ENCODE measurements around the gene BID. TPM values are rescaled to one million over a fixed set of nuclear protein-coding genes. Genes with fewer than 3 reads are reported as not detected.
A peak's percentile ranks its signal among the peaks of the same experiment; 100 is the strongest.

BID gene
- total and polyA plus RNA-seq, 2 of the 4 experiments (the other 2 are of a cell fraction), result 69.5 to 240 TPM

DNA sequence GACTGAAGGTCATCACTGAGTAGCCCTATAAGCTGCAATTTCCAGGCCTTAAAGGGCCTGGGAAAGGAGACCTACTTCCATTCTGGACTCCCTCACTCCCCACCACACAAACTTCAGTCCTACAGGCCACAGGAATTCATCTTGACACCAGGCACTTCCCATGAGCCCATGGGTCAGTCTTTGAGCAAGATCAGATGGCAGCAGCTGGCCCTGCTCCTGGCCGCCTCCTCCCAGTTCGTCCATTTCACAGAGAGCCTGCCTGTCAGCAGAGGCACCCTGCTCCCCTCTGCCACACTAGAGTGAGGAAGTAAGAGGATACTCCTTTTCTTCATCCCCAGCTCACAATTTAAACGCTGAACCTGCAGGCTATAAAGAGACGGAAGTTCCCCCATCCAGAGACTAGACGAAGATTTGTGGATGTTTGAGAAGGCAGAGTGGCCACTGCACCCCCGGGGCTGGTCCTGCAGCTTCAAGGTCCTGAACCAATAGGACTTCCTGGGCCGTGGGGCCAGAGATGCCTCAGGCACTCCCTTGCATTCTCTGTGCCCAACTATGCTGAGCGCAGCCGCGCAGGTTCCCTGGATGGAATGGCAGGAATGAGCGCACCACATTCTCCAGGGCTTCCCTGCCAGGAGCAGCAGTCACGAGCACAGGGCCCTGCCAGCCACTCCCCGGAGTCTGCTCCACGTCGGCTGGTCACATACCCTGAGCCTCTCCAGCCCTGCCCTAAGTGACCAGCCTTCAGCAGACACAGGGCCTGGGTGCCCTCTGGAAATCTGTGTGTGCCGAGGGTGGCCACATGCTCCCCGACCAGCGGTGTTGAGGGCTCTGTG is 33.5 kb upstream of the BID start:
- ChIA-PET CTCF (no interaction called here), POLR2A (ENCODE audit: unreplicated experiment) (no interaction called here)
- no peak overlapping the region for H4K91ac ChIP-seq (ENCODE audit: insufficient read depth, low read depth, low read length)
- WGBS, 2 experiments (ENCODE audit: extremely low coverage in 2 of 2, insufficient read length in 1 of 2), result 80% methylated on average over 2 of the region's 18 CpGs; no CpG with 5 or more reads in 1 of the 2 experiments
- H2AFZ ChIP-seq (replicated peaks; ENCODE audit: low read length, poor library complexity), result no peak overlapping the region
- no peak overlapping the region for H3K18ac ChIP-seq (ENCODE audit: low read depth, low read length)
- H2AK9ac ChIP-seq (replicated peaks; ENCODE audit: low read depth, low read length, poor library complexity), result no peak overlapping the region
- no peak overlapping the region for H3K4ac ChIP-seq (ENCODE audit: low read depth, low read length)
- ATAC-seq (ENCODE audit: low read depth) (peak; percentile 92), DNase-seq (peak; percentile 69)
- H3K9me1 ChIP-seq (ENCODE audit: insufficient read depth, low read length), result no peaks in the 10 kb centered on the region; the same call in 1 of the 2 replicates
- no peak overlapping the region for H3K56ac ChIP-seq (ENCODE audit: extremely low read depth, insufficient read depth, low read length)
- H3K79me1 ChIP-seq (ENCODE audit: low read depth in 1 of 2, low read length in 2 of 2), result no peaks in the 10 kb centered on the region
- peaks cover 9% of the 10 kb centered on the region for H3K4me1 ChIP-seq (ENCODE audit: control insufficient read depth, insufficient read depth, low read length)
- H3K27ac ChIP-seq (ENCODE audit: insufficient read depth, low read length), result peak overlapping the region; percentile 22; the same call in 1 of the 2 replicates
- peaks cover 28% of the 10 kb centered on the region for H3K36me3 ChIP-seq (ENCODE audit: control insufficient read depth, insufficient read depth, low read length)
- no peak overlapping the region for H3K4me2 ChIP-seq (ENCODE audit: low read depth, low read length)
- no peak overlapping the region for H2BK120ac ChIP-seq (ENCODE audit: low read depth, low read length)
- H4K5ac ChIP-seq (ENCODE audit: low read depth, low read length), result no peak overlapping the region
- no peak overlapping the region for H2BK15ac ChIP-seq (ENCODE audit: low read depth, low read length)
- BruUV-seq (replicated peaks), result no TSS peak
- in situ Hi-C loops (cut with MboI; ENCODE audit: low sequenced_read_pairs), result loop anchor here (25.0 kb wide), 1 partner anchor 720 kb away; the partner anchor contains the start of gene IL17RA
- H2BK20ac ChIP-seq (ENCODE audit: low read depth, low read length), result no peak overlapping the region
- H3K27me3 ChIP-seq (ENCODE audit: control insufficient read depth, insufficient read depth, low read length), result no peaks in the 10 kb centered on the region
- H4K20me1 ChIP-seq (ENCODE audit: insufficient read depth, low read length), result no peaks in the 10 kb centered on the region
- H3K23ac ChIP-seq (ENCODE audit: low read depth, low read length), result no peak overlapping the region
- intact Hi-C loops (cut with micrococcal nuclease), result no loop called here
- dilution Hi-C loops (cut with HindIII; ENCODE audit: low sequenced_read_pairs, unreplicated experiment), result no loop called here
- no peak overlapping the region for H2BK5ac ChIP-seq (ENCODE audit: low read depth, low read length, poor library complexity, severe bottlenecking)
- no peak overlapping the region for H2AK5ac ChIP-seq (ENCODE audit: low read depth, low read length)
- H3K9me3 ChIP-seq (ENCODE audit: control insufficient read depth, insufficient read depth, low read length), result no peaks in the 10 kb centered on the region
- H3K4me3 ChIP-seq (ENCODE audit: insufficient read depth, low read depth, low read length), result no peak overlapping the region
- H3K14ac ChIP-seq (replicated peaks; ENCODE audit: low read depth, low read length), result no peak overlapping the region
- no peak overlapping the region for H3K9ac ChIP-seq (ENCODE audit: low read depth, low read length)
- peak overlapping the region in 1 of 2 experiments; percentile 14; a peak in 1 of 4 replicates for H4K8ac ChIP-seq (ENCODE audit: low read depth in 2 of 2, low read length in 2 of 2)
- TF ChIP-seq, protein P1, sequence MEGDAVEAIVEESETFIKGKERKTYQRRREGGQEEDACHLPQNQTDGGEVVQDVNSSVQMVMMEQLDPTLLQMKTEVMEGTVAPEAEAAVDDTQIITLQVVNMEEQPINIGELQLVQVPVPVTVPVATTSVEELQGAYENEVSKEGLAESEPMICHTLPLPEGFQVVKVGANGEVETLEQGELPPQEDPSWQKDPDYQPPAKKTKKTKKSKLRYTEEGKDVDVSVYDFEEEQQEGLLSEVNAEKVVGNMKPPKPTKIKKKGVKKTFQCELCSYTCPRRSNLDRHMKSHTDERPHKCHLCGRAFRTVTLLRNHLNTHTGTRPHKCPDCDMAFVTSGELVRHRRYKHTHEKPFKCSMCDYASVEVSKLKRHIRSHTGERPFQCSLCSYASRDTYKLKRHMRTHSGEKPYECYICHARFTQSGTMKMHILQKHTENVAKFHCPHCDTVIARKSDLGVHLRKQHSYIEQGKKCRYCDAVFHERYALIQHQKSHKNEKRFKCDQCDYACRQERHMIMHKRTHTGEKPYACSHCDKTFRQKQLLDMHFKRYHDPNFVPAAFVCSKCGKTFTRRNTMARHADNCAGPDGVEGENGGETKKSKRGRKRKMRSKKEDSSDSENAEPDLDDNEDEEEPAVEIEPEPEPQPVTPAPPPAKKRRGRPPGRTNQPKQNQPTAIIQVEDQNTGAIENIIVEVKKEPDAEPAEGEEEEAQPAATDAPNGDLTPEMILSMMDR (conservative IDR thresholded peaks at IDR 0.05; ENCODE audit: low read depth, low read length), result no peak
- no peak for TF ChIP-seq MXI1 (IDR thresholded peaks at IDR 0.05; ENCODE audit: borderline replicate concordance, low read depth, low read length)
- TF ChIP-seq SMC3 (IDR thresholded peaks at IDR 0.05; ENCODE audit: low read depth, low read length), result no peak
- TF ChIP-seq, protein P2, sequence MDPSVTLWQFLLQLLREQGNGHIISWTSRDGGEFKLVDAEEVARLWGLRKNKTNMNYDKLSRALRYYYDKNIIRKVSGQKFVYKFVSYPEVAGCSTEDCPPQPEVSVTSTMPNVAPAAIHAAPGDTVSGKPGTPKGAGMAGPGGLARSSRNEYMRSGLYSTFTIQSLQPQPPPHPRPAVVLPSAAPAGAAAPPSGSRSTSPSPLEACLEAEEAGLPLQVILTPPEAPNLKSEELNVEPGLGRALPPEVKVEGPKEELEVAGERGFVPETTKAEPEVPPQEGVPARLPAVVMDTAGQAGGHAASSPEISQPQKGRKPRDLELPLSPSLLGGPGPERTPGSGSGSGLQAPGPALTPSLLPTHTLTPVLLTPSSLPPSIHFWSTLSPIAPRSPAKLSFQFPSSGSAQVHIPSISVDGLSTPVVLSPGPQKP (IDR thresholded peaks at IDR 0.05; ENCODE audit: borderline replicate concordance, low read depth, low read length), result no peak
- TF ChIP-seq, protein P3, sequence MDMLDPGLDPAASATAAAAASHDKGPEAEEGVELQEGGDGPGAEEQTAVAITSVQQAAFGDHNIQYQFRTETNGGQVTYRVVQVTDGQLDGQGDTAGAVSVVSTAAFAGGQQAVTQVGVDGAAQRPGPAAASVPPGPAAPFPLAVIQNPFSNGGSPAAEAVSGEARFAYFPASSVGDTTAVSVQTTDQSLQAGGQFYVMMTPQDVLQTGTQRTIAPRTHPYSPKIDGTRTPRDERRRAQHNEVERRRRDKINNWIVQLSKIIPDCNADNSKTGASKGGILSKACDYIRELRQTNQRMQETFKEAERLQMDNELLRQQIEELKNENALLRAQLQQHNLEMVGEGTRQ (IDR thresholded peaks at IDR 0.05; ENCODE audit: low read depth, low read length), result no peak
- no peak for TF ChIP-seq NFE2L2 (IDR thresholded peaks at IDR 0.05; ENCODE audit: low read depth, low read length)
- TF ChIP-seq MAFK (IDR thresholded peaks at IDR 0.05; ENCODE audit: low read depth, low read length), result no peak
- TF ChIP-seq BHLHE40 (IDR thresholded peaks at IDR 0.05; ENCODE audit: low read depth, low read length), result no peak
- TF ChIP-seq RAD21 (IDR thresholded peaks at IDR 0.05; ENCODE audit: low read length), result no peak
- TF ChIP-seq RCOR1 (IDR thresholded peaks at IDR 0.05; ENCODE audit: insufficient replicate concordance, low read length), result no peak
- no peak for TF ChIP-seq RFX5 (IDR thresholded peaks at IDR 0.05; ENCODE audit: low read depth, low read length)
- no peak for TF ChIP-seq POLR2A (IDR thresholded peaks at IDR 0.05; ENCODE audit: low read depth, low read length)
- TF ChIP-seq CHD1 (IDR thresholded peaks at IDR 0.05; ENCODE audit: low read depth, low read length), result no peak
- TF ChIP-seq MAZ (IDR thresholded peaks at IDR 0.05; ENCODE audit: borderline replicate concordance, low read depth, low read length), result no peak
- TF ChIP-seq FOS (IDR thresholded peaks at IDR 0.05; ENCODE audit: low read depth, low read length), result no peak
